Ishikawa (cell line): Measurements from ENCODE around the gene ANKRD52.
A peak's percentile ranks its signal among the peaks of the same experiment; 100 is the strongest.

Experiments used
- CEBPB ChIP-seq: IDR thresholded peaks from 2 replicates; pipeline ENCODE4 v1.6.1; 2012
- CREB1 ChIP-seq: IDR thresholded peaks from 2 replicates; pipeline ENCODE4 v1.6.1; 2012; ENCODE audit warnings: low read depth
- EGR1 ChIP-seq: IDR thresholded peaks from 2 replicates; pipeline ENCODE4 v1.6.1; 2012
- EP300 ChIP-seq: IDR thresholded peaks from 2 replicates; pipeline ENCODE4 v1.6.1; 2012; ENCODE audit warnings: borderline replicate concordance
- FOXM1 ChIP-seq: IDR thresholded peaks from 2 replicates; pipeline ENCODE4 v1.6.1; 2012; ENCODE audit warnings: low read depth, borderline replicate concordance
- NFIC ChIP-seq: IDR thresholded peaks from 2 replicates; pipeline ENCODE4 v1.6.1; 2012
- RAD21 ChIP-seq: IDR thresholded peaks from 2 replicates; pipeline ENCODE4 v1.6.1; 2012; ENCODE audit warnings: low read depth
- TAF1 ChIP-seq: IDR thresholded peaks from 2 replicates; pipeline ENCODE4 v1.6.1; 2012; ENCODE audit warnings: low read depth, mild to moderate bottlenecking
- TCF12 ChIP-seq: IDR thresholded peaks from 2 replicates; pipeline ENCODE4 v1.6.1; 2012; ENCODE audit warnings: low read depth
- TEAD4 ChIP-seq: IDR thresholded peaks from 2 replicates; pipeline ENCODE4 v1.6.1; 2012
- YY1 ChIP-seq: IDR thresholded peaks from 2 replicates; pipeline ENCODE4 v1.6.1; 2012; ENCODE audit warnings: low read depth
- ZBTB7A ChIP-seq: IDR thresholded peaks from 2 replicates; pipeline ENCODE4 v1.6.1; 2012; ENCODE audit warnings: low read depth
- TF ChIP-seq, protein P1 (sequence below): IDR thresholded peaks from 2 replicates; pipeline ENCODE4 v1.6.1; 2012
- TF ChIP-seq, protein P2 (sequence below): IDR thresholded peaks from 2 replicates; pipeline ENCODE4 v1.6.1; 2012; ENCODE audit warnings: low read depth, mild to moderate bottlenecking
- TF ChIP-seq, protein P3 (sequence below): IDR thresholded peaks from 2 replicates; pipeline ENCODE4 v1.6.1; 2012

Gene ANKRD52

DNA sequence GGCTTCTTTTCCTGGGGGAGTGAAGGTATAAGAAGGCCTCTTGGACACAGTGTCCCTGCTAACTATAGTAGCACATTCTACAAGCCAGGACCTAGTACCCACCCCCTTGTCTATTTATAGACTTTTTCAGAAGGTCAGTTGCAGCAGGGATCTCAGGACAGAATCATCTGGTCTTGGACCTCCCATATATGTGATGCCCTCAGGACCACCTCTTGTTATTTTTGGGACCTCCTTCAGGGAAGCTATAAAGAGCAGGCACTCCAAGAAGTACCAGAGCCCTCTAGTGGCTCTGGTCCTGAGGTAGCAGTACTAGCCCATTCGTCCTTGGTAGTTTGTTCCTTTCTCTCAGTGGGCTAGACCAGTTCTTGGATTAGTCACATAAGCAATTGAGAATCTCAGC, 12.8 kb upstream of the ANKRD52 start:
- TF ChIP-seq YY1, result no peak
- no peak for TF ChIP-seq EGR1
- TF ChIP-seq RAD21, result peak; percentile 23; the same call in 1 of the 2 replicates
- TF ChIP-seq FOXM1, result no peak
- no peak for TF ChIP-seq ZBTB7A

DNA sequence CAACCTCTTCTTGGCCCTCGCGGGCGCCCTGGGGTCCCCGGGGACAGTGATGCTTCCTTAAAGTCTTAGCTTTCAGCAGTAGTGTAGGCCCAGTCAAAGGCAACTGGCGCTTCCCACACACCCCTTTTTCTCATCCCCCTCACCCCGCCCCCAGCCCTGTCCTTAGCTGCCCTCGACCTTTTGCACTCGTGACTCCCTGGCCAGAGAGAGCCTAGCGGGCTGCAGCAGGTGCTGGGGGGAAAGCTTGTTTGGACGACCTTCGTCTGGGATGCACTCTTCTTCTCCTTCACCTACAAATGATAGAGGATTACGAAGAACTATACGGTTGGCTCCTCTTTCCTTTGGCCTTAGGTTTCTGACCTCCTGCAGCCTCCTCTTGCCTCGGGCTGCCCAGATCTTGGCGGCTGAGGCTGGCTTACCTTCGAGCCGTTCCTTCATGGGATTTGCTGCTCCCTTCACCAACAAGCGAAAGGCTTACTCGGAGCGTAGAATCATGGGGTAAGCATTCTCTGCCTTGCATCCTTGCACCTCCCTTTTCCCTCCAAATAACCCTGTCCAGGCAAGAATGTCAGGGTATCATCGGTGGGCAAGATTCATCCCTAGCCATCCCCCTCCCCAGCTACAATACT, 9.4 kb upstream of the ANKRD52 start:
- TF ChIP-seq TEAD4 (no peak), CEBPB (no peak), ZBTB7A (no peak), CREB1 (no peak), FOXM1 (no peak), EP300 (no peak; the same call in 1 of the 2 replicates), NFIC (no peak), EGR1 (no peak), RAD21 (no peak), TCF12 (no peak)
- TF ChIP-seq, protein P1, sequence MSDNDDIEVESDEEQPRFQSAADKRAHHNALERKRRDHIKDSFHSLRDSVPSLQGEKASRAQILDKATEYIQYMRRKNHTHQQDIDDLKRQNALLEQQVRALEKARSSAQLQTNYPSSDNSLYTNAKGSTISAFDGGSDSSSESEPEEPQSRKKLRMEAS, result no peak
- TF ChIP-seq, protein P2, sequence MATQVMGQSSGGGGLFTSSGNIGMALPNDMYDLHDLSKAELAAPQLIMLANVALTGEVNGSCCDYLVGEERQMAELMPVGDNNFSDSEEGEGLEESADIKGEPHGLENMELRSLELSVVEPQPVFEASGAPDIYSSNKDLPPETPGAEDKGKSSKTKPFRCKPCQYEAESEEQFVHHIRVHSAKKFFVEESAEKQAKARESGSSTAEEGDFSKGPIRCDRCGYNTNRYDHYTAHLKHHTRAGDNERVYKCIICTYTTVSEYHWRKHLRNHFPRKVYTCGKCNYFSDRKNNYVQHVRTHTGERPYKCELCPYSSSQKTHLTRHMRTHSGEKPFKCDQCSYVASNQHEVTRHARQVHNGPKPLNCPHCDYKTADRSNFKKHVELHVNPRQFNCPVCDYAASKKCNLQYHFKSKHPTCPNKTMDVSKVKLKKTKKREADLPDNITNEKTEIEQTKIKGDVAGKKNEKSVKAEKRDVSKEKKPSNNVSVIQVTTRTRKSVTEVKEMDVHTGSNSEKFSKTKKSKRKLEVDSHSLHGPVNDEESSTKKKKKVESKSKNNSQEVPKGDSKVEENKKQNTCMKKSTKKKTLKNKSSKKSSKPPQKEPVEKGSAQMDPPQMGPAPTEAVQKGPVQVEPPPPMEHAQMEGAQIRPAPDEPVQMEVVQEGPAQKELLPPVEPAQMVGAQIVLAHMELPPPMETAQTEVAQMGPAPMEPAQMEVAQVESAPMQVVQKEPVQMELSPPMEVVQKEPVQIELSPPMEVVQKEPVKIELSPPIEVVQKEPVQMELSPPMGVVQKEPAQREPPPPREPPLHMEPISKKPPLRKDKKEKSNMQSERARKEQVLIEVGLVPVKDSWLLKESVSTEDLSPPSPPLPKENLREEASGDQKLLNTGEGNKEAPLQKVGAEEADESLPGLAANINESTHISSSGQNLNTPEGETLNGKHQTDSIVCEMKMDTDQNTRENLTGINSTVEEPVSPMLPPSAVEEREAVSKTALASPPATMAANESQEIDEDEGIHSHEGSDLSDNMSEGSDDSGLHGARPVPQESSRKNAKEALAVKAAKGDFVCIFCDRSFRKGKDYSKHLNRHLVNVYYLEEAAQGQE, result no peak
- TF ChIP-seq, protein P3, sequence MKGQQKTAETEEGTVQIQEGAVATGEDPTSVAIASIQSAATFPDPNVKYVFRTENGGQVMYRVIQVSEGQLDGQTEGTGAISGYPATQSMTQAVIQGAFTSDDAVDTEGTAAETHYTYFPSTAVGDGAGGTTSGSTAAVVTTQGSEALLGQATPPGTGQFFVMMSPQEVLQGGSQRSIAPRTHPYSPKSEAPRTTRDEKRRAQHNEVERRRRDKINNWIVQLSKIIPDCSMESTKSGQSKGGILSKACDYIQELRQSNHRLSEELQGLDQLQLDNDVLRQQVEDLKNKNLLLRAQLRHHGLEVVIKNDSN, result no peak

DNA sequence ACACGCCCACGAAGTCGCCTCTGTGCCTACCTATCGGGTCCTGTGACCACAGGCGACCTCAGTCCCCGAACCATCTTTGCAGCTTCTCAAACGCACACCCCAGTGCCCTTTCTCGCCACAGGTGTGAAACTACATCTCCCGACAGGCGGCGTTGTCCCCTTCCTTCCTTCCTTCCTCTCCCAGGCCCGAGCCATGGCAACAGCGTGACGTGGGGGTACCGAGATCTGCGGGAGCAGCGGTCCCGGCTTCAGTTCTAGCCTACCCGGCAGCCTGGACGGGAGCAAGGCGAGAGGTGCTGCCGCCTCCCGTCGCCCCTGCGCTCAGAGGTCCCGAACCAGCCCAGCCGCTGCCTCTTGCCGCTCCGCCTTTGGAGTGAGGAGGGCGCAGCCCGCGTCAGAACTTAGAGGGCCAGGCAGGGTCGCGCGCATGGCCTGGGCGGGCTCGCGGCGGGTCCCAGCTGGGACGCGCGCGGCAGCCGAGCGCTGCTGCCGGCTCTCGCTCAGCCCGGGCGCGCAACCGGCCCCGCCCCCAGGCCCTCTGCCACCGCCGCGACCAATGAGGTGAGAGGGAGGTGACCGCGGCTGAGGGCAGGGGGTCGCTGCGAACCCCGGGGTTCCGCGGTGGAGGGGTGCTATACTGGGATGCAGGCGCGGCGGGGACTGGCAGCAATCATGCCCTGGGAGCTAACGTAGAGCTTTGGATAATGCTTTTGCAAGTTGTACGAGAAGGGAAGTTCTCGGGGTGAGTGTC, 8.7 kb upstream of the ANKRD52 start, which contains the start of gene COQ10A:
Gene COQ10A (plus strand): TSS at position 250 of the 750 bp plus-strand sequence. CDS start 177 bp downstream, at position 427.
- peak; percentile 53 for TF ChIP-seq CREB1
- peak; percentile 49 for TF ChIP-seq TCF12
- TF ChIP-seq EP300, result peak; percentile 8; the same call in 1 of the 2 replicates
- TF ChIP-seq, protein P3, result no peak; the same call in 1 of the 2 replicates
- 0 out of 2 replicates have a peak, but pooled peaks have one; percentile 18 for TF ChIP-seq YY1
- TF ChIP-seq NFIC, result no peak; the same call in 1 of the 2 replicates
- peak; percentile 99 for TF ChIP-seq ZBTB7A
- no peak for TF ChIP-seq FOXM1
- peak; percentile 85 for TF ChIP-seq TAF1
- TF ChIP-seq, protein P1, result peak; percentile 84
- no peak for TF ChIP-seq EGR1
- TF ChIP-seq RAD21, result peak; percentile 35; the same call in 1 of the 2 replicates
- TF ChIP-seq, protein P2, result no peak
- no peak for TF ChIP-seq CEBPB
- TF ChIP-seq TEAD4, result no peak

DNA sequence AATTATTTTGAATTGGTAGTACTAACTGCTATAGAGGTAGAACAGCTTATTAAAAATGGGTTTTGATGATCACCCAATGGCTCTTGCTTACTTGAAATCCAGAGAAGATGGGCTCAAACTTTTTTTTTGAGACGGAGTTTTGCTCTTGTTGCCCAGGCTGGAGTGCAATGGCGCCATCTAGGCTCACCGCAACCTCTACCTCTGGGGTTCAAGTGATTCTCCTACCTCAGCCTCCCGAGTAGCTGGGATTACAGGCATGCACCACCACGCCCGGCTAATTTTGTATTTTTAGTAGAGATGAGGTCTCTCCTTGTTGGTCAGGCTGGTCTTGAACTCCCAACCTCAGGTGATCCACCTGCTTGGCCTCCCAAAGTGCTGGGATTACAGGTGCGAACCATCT, 4.8 kb upstream of the ANKRD52 start:
- TF ChIP-seq RAD21, result peak; percentile 15; the same call in 1 of the 2 replicates

DNA sequence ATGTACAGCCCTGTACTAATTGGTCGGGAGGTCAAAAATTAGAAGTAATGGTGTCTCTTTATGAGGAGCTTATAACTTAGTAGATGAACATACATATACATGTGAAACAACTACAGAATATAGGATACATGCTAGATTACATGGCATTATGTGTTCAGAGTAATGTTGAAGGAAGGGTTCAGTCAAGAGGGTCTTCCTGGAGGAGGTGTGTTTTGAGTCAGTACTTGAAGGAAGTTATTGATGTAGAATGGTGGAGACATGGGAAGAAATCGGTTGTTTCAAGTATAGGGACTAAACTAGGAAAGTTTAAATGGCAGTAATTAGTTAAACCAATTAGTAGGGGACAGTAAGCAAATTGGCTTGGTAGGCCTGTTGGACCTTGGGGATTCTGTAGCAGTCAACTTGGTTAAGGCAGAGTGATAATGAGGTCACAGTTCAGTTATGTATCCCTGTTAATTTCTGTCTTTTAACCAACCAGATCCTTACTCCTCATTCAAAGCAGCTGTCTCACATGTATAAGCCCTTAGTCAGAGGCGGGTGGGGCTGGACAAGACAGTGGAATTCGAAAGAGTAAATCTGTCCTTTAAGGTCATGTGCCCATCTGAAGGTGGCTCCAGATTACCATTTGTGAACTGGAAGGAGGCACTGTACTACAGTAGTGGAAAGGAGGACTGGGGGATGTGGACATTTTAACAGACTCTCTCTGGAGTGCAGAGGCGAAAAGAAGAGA, 3.5 kb upstream of the ANKRD52 start:
- TF ChIP-seq EP300, result no peak
- no peak for TF ChIP-seq EGR1
- TF ChIP-seq TAF1, result no peak
- no peak for TF ChIP-seq NFIC
- TF ChIP-seq TEAD4, result peak; percentile 54; the same call in 1 of the 2 replicates
- TF ChIP-seq, protein P1, result peak; percentile 23; the same call in 1 of the 2 replicates
- no peak for TF ChIP-seq FOXM1
- TF ChIP-seq, protein P3, result peak; percentile 74
